Activated naive CD4-positive, alpha-beta T cell treated with anti-CD3 and anti-CD28 coated beads, Interleukin-2, amount 10 ng/mL, durations not matched to agents 7 days and 5 days (primary cell): ENCODE measurements around the gene C10orf105.
A peak's percentile ranks its signal among the peaks of the same experiment; 100 is the strongest.

Experiments used
- CTCF ChIA-PET: fragments of 350-600 bp; sonication (Branson Sonifier 250); formaldehyde crosslinking; loops from one replicate; lab custom pipeline; 2021; ENCODE audit warnings: antibody characterized with exemption; lab: Charles Lee
- DNase-seq: peaks from one replicate; pipeline ENCODE4 v3.0.0-alpha.2; 2020
- H3K27ac Mint-ChIP-seq: one replicate; pipeline ENCODE4 v1.8.0; 2021; ENCODE audit warnings: mild to moderate bottlenecking, moderate library complexity, mixed read lengths
- H3K27me3 Mint-ChIP-seq: one replicate; pipeline ENCODE4 v1.8.0; 2021; ENCODE audit warnings: mild to moderate bottlenecking, mixed read lengths
- H3K36me3 Mint-ChIP-seq: one replicate; pipeline ENCODE4 v1.8.0; 2021; ENCODE audit warnings: mixed read lengths
- H3K4me1 Mint-ChIP-seq: one replicate; pipeline ENCODE4 v1.8.0; 2021; ENCODE audit warnings: mixed read lengths
- H3K4me3 Mint-ChIP-seq: one replicate; pipeline ENCODE4 v1.8.0; 2021; ENCODE audit warnings: mild to moderate bottlenecking, moderate library complexity, mixed read lengths
- H3K9me3 Mint-ChIP-seq: one replicate; pipeline ENCODE4 v1.8.0; 2021; ENCODE audit warnings: mixed read lengths

C10orf105 gene

GRCh38 chr10:71724539-71724938 is 5.0 kb upstream of the C10orf105 start:
- H3K27ac Mint-ChIP-seq, result peak overlapping the region; percentile 52
- H3K27me3 Mint-ChIP-seq, result peaks cover 11% of the 10 kb centered on the region
- H3K36me3 Mint-ChIP-seq, result no peaks in the 10 kb centered on the region
- no peaks in the 10 kb centered on the region for H3K9me3 Mint-ChIP-seq
- peaks cover 68% of the 10 kb centered on the region for H3K4me1 Mint-ChIP-seq
- H3K4me3 Mint-ChIP-seq, result no peak overlapping the region
- CTCF ChIA-PET, result interaction anchor here (1.1 to 7.5 kb wide), 8 partner anchors 10 to 49 kb away, joined by 4 to 74 read pairs (median 16); partner anchors contain the start of gene VSIR
- no peak for DNase-seq

DNA sequence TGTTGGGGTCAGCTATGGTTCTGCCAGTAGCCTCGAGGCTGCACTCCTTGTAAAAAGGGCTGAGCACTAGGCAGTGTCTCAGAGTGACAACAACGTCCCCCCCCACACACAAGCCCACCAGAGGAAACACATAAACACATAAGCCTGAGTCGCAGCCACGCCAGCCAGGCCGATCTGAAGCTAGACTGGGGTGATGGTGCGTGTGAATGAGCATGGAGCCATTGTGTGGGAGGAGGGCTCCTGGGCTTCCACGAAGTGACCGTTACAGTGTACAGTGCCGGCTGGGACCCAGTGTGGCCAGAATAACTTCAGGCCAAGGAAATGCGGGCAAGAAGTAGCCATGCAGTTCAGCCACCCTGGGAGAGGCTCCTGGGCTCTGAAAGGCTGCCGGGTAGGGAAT is 3.7 kb upstream of the C10orf105 start:
- Mint-ChIP-seq H3K9me3 (no peaks in the 10 kb centered on the region), H3K4me1 (peaks cover 56% of the 10 kb centered on the region), H3K4me3 (no peak overlapping the region), H3K27ac (no peak overlapping the region), H3K27me3 (peaks cover 11% of the 10 kb centered on the region), H3K36me3 (no peaks in the 10 kb centered on the region)
- CTCF ChIA-PET, result interaction anchor here (1.5 to 7.5 kb wide), 4 partner anchors 15 to 50 kb away, joined by 7 to 74 read pairs (median 14); partner anchors contain the start of gene VSIR
- no peak for DNase-seq

- Mint-ChIP-seq H3K27ac (no peak overlapping the region), H3K4me3 (no peak overlapping the region), H3K9me3 (no peaks in the 10 kb centered on the region), H3K4me1 (peaks cover 51% of the 10 kb centered on the region), H3K36me3 (no peaks in the 10 kb centered on the region), H3K27me3 (peaks cover 11% of the 10 kb centered on the region)
- CTCF ChIA-PET, result interaction anchor here (2.3 to 7.5 kb wide), 3 partner anchors 14 to 50 kb away, joined by 7 to 74 read pairs (median 22); partner anchors contain the start of gene VSIR
- no peak for DNase-seq
Observed at GRCh38 chr10:71722849-71723248, 3.3 kb upstream of the C10orf105 start.

DNA sequence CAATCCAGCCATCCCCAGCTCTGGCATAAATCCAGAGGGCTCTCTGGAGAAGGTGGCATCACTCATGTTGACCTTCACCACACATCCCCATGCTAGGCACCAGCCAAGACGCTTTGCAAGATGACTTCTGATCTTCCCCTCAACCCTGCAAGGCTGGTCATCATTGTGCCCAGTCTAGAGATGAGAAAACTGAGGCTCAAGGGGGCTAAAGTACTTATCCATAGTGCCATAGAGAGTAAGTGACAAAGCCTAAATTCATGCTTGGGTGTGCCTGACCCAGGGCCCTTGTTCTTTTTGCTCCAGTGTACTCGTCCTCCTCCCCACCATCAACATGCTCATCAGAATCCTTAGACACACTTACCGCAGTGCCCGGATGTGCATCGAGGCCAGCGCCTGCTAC is 1.7 kb upstream of the C10orf105 start:
- no peak overlapping the region for H3K27ac Mint-ChIP-seq
- CTCF ChIA-PET, result interaction anchor here (4.5 kb wide), 1 partner anchor 13 kb away, joined by 22 read pairs; no protein-coding TSS in a partner anchor
- no peak overlapping the region for H3K4me3 Mint-ChIP-seq
- peaks cover 11% of the 10 kb centered on the region for H3K27me3 Mint-ChIP-seq
- DNase-seq, result no peak
- peaks cover 44% of the 10 kb centered on the region for H3K4me1 Mint-ChIP-seq
- no peaks in the 10 kb centered on the region for H3K36me3 Mint-ChIP-seq
- no peaks in the 10 kb centered on the region for H3K9me3 Mint-ChIP-seq

DNA sequence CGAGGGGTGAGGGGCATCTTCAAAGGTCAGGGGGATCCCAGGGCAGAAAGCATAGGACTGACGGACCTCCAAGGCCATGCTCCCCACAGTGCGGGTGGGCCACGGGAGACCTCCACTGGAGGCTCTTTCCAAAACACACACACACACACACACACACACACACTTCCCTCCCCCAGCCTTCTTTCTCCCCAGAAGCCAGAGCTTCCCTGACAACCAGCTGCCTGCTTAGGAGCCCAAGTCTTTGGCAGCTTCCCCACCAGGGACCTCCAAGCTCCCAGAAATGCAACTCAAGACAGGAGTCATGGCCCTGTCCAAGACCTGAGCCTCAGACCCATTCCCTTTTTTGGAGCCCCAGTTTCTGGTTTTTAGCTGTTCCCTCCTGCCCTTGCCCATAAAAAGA is 710 bp upstream of the C10orf105 start:
- Mint-ChIP-seq H3K4me3 (no peak overlapping the region), H3K27ac (no peak overlapping the region), H3K4me1 (peaks cover 44% of the 10 kb centered on the region), H3K36me3 (peaks cover 3% of the 10 kb centered on the region), H3K9me3 (no peaks in the 10 kb centered on the region), H3K27me3 (peaks cover 11% of the 10 kb centered on the region)
- CTCF ChIA-PET, result interaction anchor here (1.0 to 4.5 kb wide), 3 partner anchors 12 to 54 kb away, joined by 3 to 22 read pairs (median 4); partner anchors contain the start of gene VSIR
- DNase-seq, result no peak

- Mint-ChIP-seq H3K27me3 (peaks cover 11% of the 10 kb centered on the region), H3K4me1 (peaks cover 44% of the 10 kb centered on the region), H3K27ac (no peak overlapping the region), H3K36me3 (peaks cover 3% of the 10 kb centered on the region), H3K4me3 (no peak overlapping the region), H3K9me3 (no peaks in the 10 kb centered on the region)
- no peak for DNase-seq
- CTCF ChIA-PET, result interaction anchor here (1.6 to 4.0 kb wide), 2 partner anchors 12 to 22 kb away, joined by 3 to 31 read pairs; no protein-coding TSS in a partner anchor
Observed at GRCh38 chr10:71719042-71719441, 536 bp downstream of the C10orf105 start.

- H3K27ac Mint-ChIP-seq, result no peak overlapping the region
- H3K36me3 Mint-ChIP-seq, result peaks cover 3% of the 10 kb centered on the region
- peaks cover 46% of the 10 kb centered on the region for H3K4me1 Mint-ChIP-seq
- no peak overlapping the region for H3K4me3 Mint-ChIP-seq
- CTCF ChIA-PET, result interaction anchor here (1.4 to 4.0 kb wide), 3 partner anchors 11 to 404 kb away, joined by 3 to 31 read pairs (median 5); partner anchors contain the start of gene VSIR
- no peaks in the 10 kb centered on the region for H3K9me3 Mint-ChIP-seq
- peaks cover 11% of the 10 kb centered on the region for H3K27me3 Mint-ChIP-seq
- no peak for DNase-seq
Observed at GRCh38 chr10:71718165-71718698, 1.3 kb downstream of the C10orf105 start.

DNA sequence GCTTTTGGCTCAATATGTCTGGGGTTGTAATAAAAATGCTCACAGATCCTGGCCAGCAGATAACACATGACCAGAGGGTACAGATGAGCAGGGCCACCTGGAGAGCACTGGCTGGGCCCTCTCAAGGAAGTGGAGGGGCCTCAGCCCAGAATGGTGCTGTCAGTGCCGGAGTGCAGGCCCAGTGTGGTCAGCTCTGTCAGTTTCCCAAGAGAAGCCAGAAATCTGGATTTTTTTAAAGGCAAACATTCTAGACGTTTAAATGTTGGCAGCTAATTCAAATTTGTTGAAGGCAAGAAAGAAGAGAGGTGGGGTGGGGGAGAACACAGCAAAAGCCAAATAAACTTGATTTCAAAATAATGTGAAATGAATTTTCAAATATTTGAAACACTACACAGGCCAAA is 2.0 kb downstream of the C10orf105 start:
- Mint-ChIP-seq H3K36me3 (peaks cover 3% of the 10 kb centered on the region), H3K4me1 (peaks cover 47% of the 10 kb centered on the region), H3K27ac (peak overlapping the region; percentile 60), H3K9me3 (no peaks in the 10 kb centered on the region), H3K27me3 (peaks cover 11% of the 10 kb centered on the region), H3K4me3 (no peak overlapping the region)
- CTCF ChIA-PET, result interaction anchor here (1.4 to 4.0 kb wide), 3 partner anchors 10 to 403 kb away, joined by 3 to 31 read pairs (median 5); partner anchors contain the start of gene VSIR
- DNase-seq, result no peak

- peaks cover 49% of the 10 kb centered on the region for H3K4me1 Mint-ChIP-seq
- DNase-seq, result no peak
- CTCF ChIA-PET, result interaction anchor here (1.4 to 4.0 kb wide), 4 partner anchors 9 to 403 kb away, joined by 3 to 31 read pairs (median 6); partner anchors contain the start of gene VSIR
- H3K27me3 Mint-ChIP-seq, result peaks cover 11% of the 10 kb centered on the region
- H3K9me3 Mint-ChIP-seq, result no peaks in the 10 kb centered on the region
- H3K27ac Mint-ChIP-seq, result no peak overlapping the region
- no peak overlapping the region for H3K4me3 Mint-ChIP-seq
- peaks cover 3% of the 10 kb centered on the region for H3K36me3 Mint-ChIP-seq
Observed at GRCh38 chr10:71717056-71717455, 2.5 kb downstream of the C10orf105 start.

DNA sequence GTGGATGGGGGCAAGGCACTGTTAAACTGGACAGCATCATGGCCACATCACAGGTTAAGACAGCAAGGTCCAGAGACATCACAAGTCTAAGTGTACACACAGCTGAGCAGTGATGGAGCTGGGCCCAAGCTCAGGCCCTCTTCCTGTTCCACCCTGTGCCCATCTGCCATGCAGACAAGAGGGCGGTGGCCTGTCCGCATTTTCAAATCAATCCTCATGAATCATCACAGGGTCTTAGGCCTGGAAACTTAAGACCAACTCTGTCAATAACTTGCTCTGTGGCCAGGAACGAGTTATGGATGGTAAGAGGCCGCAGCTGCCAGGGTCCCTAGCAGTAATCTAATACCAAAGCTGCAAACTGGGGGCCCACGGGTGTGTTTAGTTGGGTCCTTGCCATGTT is 3.2 kb downstream of the C10orf105 start:
- H3K27ac Mint-ChIP-seq, result no peak overlapping the region
- no peak overlapping the region for H3K4me3 Mint-ChIP-seq
- H3K36me3 Mint-ChIP-seq, result peaks cover 3% of the 10 kb centered on the region
- peaks cover 56% of the 10 kb centered on the region for H3K4me1 Mint-ChIP-seq
- H3K9me3 Mint-ChIP-seq, result no peaks in the 10 kb centered on the region
- H3K27me3 Mint-ChIP-seq, result peaks cover 5% of the 10 kb centered on the region
- no peak for DNase-seq
- CTCF ChIA-PET, result interaction anchor here (0.8 to 4.0 kb wide), 4 partner anchors 9 to 57 kb away, joined by 3 to 31 read pairs (median 5); no protein-coding TSS in a partner anchor

GRCh38 chr10:71715860-71716259 is 3.7 kb downstream of the C10orf105 start:
- Mint-ChIP-seq H3K27ac (peak overlapping the region; percentile 84), H3K27me3 (no peaks in the 10 kb centered on the region), H3K9me3 (no peaks in the 10 kb centered on the region), H3K4me1 (peaks cover 59% of the 10 kb centered on the region), H3K4me3 (peak overlapping the region; percentile 31), H3K36me3 (peaks cover 3% of the 10 kb centered on the region)
- CTCF ChIA-PET, result interaction anchor here (0.8 to 4.0 kb wide), 4 partner anchors 8 to 58 kb away, joined by 3 to 31 read pairs (median 5); no protein-coding TSS in a partner anchor
- no peak for DNase-seq

DNA sequence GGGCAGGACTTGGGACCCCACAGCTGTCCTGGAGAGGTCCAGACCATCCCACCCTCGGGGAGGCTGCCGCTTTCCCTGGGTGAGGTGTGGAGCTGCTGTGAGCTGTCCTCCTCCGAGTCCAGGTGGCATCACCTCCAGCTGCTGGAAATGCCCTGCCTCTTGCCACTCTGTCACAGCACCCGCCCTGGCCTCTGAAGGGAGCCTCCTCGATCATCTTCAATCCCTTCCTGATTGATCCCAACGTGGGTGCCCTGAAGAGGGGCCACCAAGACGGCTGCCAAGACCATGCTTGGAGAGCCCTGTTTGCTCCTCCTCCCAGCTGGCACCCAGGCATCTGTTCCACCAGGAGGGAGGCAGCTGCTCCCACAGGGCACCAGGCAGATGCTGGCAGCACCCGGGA is 4.6 kb downstream of the C10orf105 start:
- no peaks in the 10 kb centered on the region for H3K9me3 Mint-ChIP-seq
- peak overlapping the region; percentile 84 for H3K27ac Mint-ChIP-seq
- peaks cover 3% of the 10 kb centered on the region for H3K36me3 Mint-ChIP-seq
- peaks cover 63% of the 10 kb centered on the region for H3K4me1 Mint-ChIP-seq
- no peak for DNase-seq
- H3K27me3 Mint-ChIP-seq, result no peaks in the 10 kb centered on the region
- H3K4me3 Mint-ChIP-seq, result peak overlapping the region; percentile 31
- CTCF ChIA-PET, result interaction anchor here (1.0 kb wide), 2 partner anchors 9 to 34 kb away, joined by 3 to 4 read pairs; no protein-coding TSS in a partner anchor

DNA sequence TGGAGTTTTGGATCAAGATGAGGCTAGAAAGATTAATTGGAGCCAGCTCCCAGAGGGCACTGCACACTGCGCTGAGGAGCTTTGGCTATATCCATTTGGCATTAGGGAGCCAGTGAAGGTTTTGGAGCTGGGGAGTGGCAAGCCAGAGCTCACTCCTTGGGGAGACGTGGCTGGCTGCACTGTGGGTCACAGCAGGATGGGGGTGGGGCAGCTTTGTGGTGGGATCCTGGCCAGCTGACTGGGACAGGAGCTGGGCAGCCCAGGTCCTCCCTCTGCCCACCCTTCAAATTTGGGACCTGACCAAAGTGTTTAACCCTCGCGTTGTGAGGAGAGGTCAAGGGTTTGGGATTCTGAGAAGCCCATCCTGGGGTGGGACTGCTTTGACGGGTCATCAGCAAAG is 5.0 kb downstream of the C10orf105 start:
- Mint-ChIP-seq H3K4me3 (peak overlapping the region; percentile 65), H3K9me3 (no peaks in the 10 kb centered on the region), H3K27me3 (no peaks in the 10 kb centered on the region), H3K27ac (peak overlapping the region; percentile 94), H3K36me3 (peaks cover 3% of the 10 kb centered on the region), H3K4me1 (peaks cover 64% of the 10 kb centered on the region)
- no peak for DNase-seq
- CTCF ChIA-PET, result interaction anchor here (1.0 to 2.4 kb wide), 3 partner anchors 10 to 43 kb away, joined by 3 to 5 read pairs (median 4); no protein-coding TSS in a partner anchor

GRCh38 chr10:71714031-71714410 is 5.6 kb downstream of the C10orf105 start:
- CTCF ChIA-PET, result interaction anchor here (1.0 to 9.0 kb wide), 8 partner anchors 10 to 59 kb away, joined by 3 to 126 read pairs (median 4); partner anchors contain the start of gene VSIR
- H3K4me1 Mint-ChIP-seq, result peaks cover 68% of the 10 kb centered on the region

More at GRCh38 chr10:71714031-71714410, 5.6 kb downstream of the C10orf105 start:
- DNase-seq, result peak; percentile 30
- no peaks in the 10 kb centered on the region for H3K27me3 Mint-ChIP-seq
- H3K36me3 Mint-ChIP-seq, result peaks cover 3% of the 10 kb centered on the region
- no peaks in the 10 kb centered on the region for H3K9me3 Mint-ChIP-seq
- H3K27ac Mint-ChIP-seq, result peak overlapping the region; percentile 94
- peak overlapping the region; percentile 65 for H3K4me3 Mint-ChIP-seq
